Measurements from ENCODE around the gene RBP4.
A peak's percentile ranks its signal among the peaks of the same experiment; 100 is the strongest.

Gene RBP4

GRCh38 chr10:93570383-93570782, 30.7 kb downstream of the RBP4 start:
- no peak for DNase-seq (ENCODE audit: low read depth in 2 of 2)
- no peak overlapping the region for H3K4me3 ChIP-seq (replicated peaks in 1 of 2; ENCODE audit: low read depth in 2 of 2, low read length in 2 of 2)
- TF ChIP-seq CTCF (IDR thresholded peaks at IDR 0.05; ENCODE audit: low read depth, low read length), result no peak

GRCh38 chr10:93568105-93568390, 33.0 kb downstream of the RBP4 start:
- DNase-seq (ENCODE audit: low read depth in 2 of 2), result no peak
- TF ChIP-seq CTCF (IDR thresholded peaks at IDR 0.05; ENCODE audit: low read depth, low read length), result no peak
- no peak overlapping the region for H3K4me3 ChIP-seq (replicated peaks in 1 of 2; ENCODE audit: low read depth in 2 of 2, low read length in 2 of 2)

- no peak for DNase-seq (ENCODE audit: low read depth in 2 of 2)
- TF ChIP-seq CTCF (IDR thresholded peaks at IDR 0.05; ENCODE audit: low read depth, low read length), result no peak
- no peak overlapping the region for H3K4me3 ChIP-seq (replicated peaks in 1 of 2; ENCODE audit: low read depth in 2 of 2, low read length in 2 of 2)
Measured at GRCh38 chr10:93567277-93568104, 33.5 kb downstream of the RBP4 start.

- no peak within 1 kb of the TSS for H3K4me3 ChIP-seq (replicated peaks in 1 of 2; ENCODE audit: low read depth in 2 of 2, low read length in 2 of 2)
- DNase-seq (ENCODE audit: low read depth in 2 of 2), result peak; percentile 3 to 14
- no peak for TF ChIP-seq CTCF (IDR thresholded peaks at IDR 0.05; ENCODE audit: low read depth, low read length)
Measured at GRCh38 chr10:93566435-93567276, 34.4 kb downstream of the RBP4 start, which contains the start of gene FFAR4. TSS of gene FFAR4 (plus strand) at chr10:93566665. CDS start at chr10:93566721, 56 bp downstream.

GRCh38 chr10:93565446-93565845, 35.6 kb downstream of the RBP4 start:
- no peak for TF ChIP-seq CTCF (IDR thresholded peaks at IDR 0.05; ENCODE audit: low read depth, low read length)

GRCh38 chr10:93560541-93560940, 40.5 kb downstream of the RBP4 start:
- no peak for TF ChIP-seq CTCF (IDR thresholded peaks at IDR 0.05; ENCODE audit: low read depth, low read length)
- no peak overlapping the region for H3K4me3 ChIP-seq (replicated peaks in 1 of 2; ENCODE audit: low read depth in 2 of 2, low read length in 2 of 2)
- no peak for DNase-seq (ENCODE audit: low read depth in 2 of 2)

More at GRCh38 chr10:93565446-93565845, 35.6 kb downstream of the RBP4 start:
- no peak overlapping the region for H3K4me3 ChIP-seq (replicated peaks in 1 of 2; ENCODE audit: low read depth in 2 of 2, low read length in 2 of 2)
- no peak for DNase-seq (ENCODE audit: low read depth in 2 of 2)
